ENCODE measurements around the gene BMP7.

DNA sequence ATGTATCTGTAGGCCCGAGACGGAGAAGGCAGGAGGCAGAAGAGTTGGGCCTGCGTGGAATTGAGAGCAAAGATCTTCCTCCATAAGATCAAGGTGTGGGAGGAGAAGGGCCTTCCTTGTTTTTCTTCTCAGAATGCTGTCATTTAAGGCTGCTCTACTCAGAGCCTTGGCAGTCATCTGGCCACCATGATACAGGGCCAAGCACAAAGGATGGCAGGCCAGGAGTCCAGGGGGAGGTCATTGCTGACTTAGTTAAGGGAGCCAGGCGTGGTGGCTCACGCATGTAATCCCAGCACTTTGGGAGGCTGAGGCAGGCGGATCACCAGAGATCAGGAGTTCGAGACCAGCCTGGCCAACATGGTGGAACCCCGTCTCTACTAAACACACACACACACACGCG is 137.1 kb downstream of the BMP7 start:
- TF ChIP-seq POLR2AphosphoS5 (IDR thresholded peaks at IDR 0.05; ENCODE audit: borderline replicate concordance, low read depth, low read length): no peak
- no peak for TF ChIP-seq EZH2 (IDR thresholded peaks at IDR 0.05)
